Omental fat pad (tissue), 4 donors: ENCODE data around the gene LCLAT1. TPM values are rescaled to one million over a fixed set of nuclear protein-coding genes. Genes with fewer than 3 reads are reported as not detected.

ENCODE experiments used
- ATAC-seq: fragments of 150-250 bp; one replicate; pipeline ENCODE4 v1.9.1; 2016; ENCODE audit warnings: mild to moderate bottlenecking, moderate library complexity; ENCODE audit not compliant: low FRiP score
- DNase-seq: peaks from one replicate; pipeline ENCODE4 v3.0.0-alpha.2; 2019; ENCODE audit warnings: low spot score
- total RNA-seq, 4 donors: library from RNA; depleted of rRNA; stranded (reverse); fragments of >200 nt; gene quantifications; one replicate each; pipeline ENCODE4 v1.1.0, GENCODE V29; 2016
- TF ChIP-seq, protein P1 (sequence below), 3 donors: fragments of 450-650 bp; IDR thresholded peaks; one replicate each; pipeline ENCODE4 v1.5.1; 2016 to 2017; ENCODE audit warnings: antibody characterized with exemption in 3 of 3, mild to moderate bottlenecking in 3 of 3, moderate library complexity in 2 of 3

Gene LCLAT1
- total RNA-seq, 4 donors from 2014 or later = 6.7 to 10.9 (median 8.7) TPM

GRCh38 chr2:30625701-30626100, 178.7 kb downstream of the LCLAT1 start:
- ATAC-seq (no peak), DNase-seq (no peak)
- TF ChIP-seq, protein P1, sequence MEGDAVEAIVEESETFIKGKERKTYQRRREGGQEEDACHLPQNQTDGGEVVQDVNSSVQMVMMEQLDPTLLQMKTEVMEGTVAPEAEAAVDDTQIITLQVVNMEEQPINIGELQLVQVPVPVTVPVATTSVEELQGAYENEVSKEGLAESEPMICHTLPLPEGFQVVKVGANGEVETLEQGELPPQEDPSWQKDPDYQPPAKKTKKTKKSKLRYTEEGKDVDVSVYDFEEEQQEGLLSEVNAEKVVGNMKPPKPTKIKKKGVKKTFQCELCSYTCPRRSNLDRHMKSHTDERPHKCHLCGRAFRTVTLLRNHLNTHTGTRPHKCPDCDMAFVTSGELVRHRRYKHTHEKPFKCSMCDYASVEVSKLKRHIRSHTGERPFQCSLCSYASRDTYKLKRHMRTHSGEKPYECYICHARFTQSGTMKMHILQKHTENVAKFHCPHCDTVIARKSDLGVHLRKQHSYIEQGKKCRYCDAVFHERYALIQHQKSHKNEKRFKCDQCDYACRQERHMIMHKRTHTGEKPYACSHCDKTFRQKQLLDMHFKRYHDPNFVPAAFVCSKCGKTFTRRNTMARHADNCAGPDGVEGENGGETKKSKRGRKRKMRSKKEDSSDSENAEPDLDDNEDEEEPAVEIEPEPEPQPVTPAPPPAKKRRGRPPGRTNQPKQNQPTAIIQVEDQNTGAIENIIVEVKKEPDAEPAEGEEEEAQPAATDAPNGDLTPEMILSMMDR (IDR thresholded peaks at IDR 0.05) = no peak

GRCh38 chr2:30626397-30626796, 179.4 kb downstream of the LCLAT1 start:
- ATAC-seq (no peak), DNase-seq (no peak)
- TF ChIP-seq, protein P1 (IDR thresholded peaks at IDR 0.05) = no peak

DNA sequence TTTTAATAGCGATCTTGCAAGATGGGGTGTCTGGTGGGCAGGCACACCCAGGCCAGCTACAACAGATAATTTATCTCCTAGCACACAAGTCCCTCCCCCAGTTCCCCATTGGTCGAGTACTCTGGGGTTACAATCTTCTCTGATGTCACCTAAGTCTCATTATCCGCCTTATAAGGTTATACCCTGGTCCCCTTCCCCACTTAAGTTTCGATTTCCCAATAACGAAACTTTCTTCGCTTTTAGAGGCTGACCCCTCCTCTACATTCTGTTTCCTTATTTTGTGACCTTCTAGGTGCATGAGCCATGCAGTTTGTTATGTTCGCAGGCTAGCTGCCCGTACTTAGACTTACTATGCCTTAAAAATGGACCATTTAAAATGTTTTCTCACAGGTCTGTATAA, 180.1 kb downstream of the LCLAT1 start:
- DNase-seq (no peak), ATAC-seq (no peak)
- TF ChIP-seq, protein P1 (IDR thresholded peaks at IDR 0.05) = no peak

DNA sequence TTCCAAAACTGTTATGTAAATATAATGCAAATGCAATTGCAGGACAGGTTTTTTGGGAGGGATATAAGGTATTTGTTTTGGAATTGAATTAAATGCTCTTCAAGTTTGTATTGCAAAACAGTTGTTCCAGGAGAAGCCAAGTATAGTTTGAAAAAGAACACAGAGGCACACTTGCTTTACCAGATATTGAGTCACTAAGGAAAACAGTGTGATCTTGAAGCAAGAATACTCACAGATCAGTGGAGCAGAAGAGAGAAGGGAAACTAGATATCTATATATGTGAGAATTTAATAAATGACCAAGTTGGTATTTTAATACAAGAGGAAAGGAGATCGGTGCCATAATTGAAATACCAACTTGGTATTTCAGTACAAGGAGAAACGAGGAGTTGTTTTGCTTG, 181.3 kb downstream of the LCLAT1 start:
- no peak for DNase-seq
- TF ChIP-seq, protein P1 (IDR thresholded peaks at IDR 0.05) = no peak
- no peak for ATAC-seq

DNA sequence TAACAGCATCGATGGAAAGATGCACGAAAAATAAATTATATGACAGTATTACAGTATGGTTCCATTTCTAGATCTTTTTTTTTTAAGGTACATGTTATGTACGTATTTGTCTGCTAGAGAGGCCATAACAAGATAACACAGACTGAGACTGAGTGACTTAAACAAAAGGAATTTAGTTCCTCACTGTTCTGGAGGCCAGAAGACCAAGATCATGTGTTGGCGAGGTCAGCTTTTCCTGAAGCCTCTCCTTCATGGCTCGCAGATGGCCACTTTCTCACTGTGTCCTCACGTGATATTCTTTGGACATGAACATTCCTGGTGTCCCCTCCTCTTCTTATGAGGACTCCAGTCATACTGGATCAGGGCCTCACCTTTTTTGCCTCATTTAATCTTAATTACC, 182.8 kb downstream of the LCLAT1 start:
- DNase-seq (no peak), ATAC-seq (no peak)
- TF ChIP-seq, protein P1 (IDR thresholded peaks at IDR 0.05) = no peak

GRCh38 chr2:30631051-30631671, 184.1 kb downstream of the LCLAT1 start:
- ATAC-seq = no peak

GRCh38 chr2:30633039-30633438, 186.0 kb downstream of the LCLAT1 start:
- DNase-seq = no peak
- ATAC-seq = no peak
- TF ChIP-seq, protein P1 (IDR thresholded peaks at IDR 0.05) = no peak

More at GRCh38 chr2:30631051-30631671, 184.1 kb downstream of the LCLAT1 start:
- TF ChIP-seq, protein P1 (IDR thresholded peaks at IDR 0.05) = no peak
- no peak for DNase-seq
